HG03039 (cell line): ENCODE data around the gene C22orf39.
A peak's percentile ranks its signal among the peaks of the same experiment; 100 is the strongest.

Experiments used
- ATAC-seq: cut with Tn5 transposase; IDR thresholded peaks from one replicate; pipeline ENCODE4 v1.9.1; 2021; ENCODE audit warnings: mild to moderate bottlenecking, moderate library complexity; ENCODE audit not compliant: unreplicated experiment

C22orf39 gene, protein sequence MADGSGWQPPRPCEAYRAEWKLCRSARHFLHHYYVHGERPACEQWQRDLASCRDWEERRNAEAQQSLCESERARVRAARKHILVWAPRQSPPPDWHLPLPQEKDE

GRCh38 chr22:19447330-19448075 lies at the start of gene C22orf39:
Gene C22orf39, minus strand, starts transcription at chr22:19447711. Its CDS starts 23 bp downstream, at chr22:19447688.
- ATAC-seq, result peak; percentile 70

DNA sequence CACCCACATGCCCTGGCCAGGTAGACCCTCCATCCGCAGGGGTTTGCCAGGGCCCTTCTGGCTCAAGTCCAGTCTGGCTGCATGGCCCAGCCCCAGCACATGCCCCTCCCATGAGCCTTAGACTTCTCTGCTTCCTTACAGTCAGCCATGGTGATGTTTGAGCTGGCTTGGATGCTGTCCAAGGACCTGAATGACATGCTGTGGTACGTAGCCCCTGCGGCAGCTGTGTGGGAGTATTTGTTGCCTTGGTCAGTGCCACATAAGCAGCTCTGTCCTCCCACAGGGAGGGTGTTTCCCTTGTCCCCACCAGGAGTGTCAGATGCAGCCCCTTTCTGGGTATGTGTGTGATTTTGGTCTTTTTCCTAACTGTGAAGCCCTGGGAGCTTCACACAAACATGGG lies 49.7 kb upstream of the C22orf39 start:
- no peak for ATAC-seq

DNA sequence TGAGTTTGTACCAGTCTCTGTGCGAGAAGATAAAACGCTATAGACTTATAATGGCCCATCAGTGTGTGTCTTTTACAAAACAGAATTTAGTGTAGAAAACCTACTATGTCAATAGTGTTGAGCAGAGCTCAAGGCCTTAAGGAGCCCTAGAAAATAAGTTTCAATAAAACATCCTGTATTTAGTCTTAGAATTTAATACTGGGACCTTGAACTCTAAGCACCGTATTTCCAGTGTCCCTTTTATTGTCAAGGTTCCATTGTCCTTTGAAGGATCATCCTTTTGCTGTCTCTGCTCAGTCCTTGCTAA lies 48.8 kb upstream of the C22orf39 start:
- no peak for ATAC-seq

GRCh38 chr22:19495562-19496323 lies 48.2 kb upstream of the C22orf39 start:
- no peak for ATAC-seq

DNA sequence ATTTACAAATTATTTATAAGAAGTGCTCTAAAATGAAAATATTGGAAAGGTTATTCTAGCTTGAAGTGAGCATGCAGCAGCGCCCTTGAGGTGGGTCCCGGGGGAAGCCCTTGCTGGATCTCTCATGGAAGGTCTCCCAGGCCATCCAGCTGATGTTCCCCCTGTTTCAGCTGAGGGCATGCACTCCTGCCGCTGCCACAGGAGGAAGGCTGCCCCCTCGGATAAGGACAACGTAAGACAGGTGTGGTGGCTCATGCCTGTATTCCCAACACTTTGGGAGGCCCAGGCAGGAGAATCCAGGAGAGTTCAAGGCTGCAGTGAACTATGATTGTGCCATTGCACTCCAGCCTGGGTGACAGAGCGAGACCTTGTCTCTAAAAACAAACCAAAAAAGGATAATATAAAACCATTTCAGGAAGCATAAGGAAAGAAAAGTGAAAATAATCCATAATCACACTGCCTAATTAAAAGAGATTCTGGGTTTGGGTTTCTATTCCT lies 47.2 kb upstream of the C22orf39 start:
- no peak for ATAC-seq

DNA sequence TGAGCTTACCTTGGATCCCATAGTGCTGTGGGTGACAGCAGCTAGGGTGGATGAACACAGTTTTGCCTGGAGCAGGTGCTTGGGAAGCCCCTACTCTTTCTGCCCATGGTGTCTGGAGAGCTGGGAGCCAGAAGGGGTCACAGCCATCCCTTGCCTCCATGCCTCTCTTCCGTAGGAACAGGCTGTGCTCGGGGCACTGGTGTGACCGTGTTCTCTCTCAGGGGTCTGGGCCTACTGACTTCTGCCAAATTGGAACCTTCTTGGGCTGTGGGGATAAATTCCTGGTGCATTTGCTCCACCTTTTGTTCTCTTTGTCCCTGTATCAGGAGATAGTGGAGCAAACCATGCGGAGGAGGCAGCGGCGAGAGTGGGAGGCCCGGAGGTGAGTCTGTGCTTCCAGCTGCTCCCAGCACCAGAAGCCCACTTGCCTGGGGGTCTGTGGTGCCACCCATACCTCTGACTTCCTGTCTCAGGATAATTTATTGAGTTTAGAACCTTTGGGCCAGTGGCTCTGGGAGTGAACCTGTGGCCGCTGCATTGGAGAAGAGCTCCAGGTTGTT lies 46.6 kb upstream of the C22orf39 start:
- ATAC-seq, result no peak

DNA sequence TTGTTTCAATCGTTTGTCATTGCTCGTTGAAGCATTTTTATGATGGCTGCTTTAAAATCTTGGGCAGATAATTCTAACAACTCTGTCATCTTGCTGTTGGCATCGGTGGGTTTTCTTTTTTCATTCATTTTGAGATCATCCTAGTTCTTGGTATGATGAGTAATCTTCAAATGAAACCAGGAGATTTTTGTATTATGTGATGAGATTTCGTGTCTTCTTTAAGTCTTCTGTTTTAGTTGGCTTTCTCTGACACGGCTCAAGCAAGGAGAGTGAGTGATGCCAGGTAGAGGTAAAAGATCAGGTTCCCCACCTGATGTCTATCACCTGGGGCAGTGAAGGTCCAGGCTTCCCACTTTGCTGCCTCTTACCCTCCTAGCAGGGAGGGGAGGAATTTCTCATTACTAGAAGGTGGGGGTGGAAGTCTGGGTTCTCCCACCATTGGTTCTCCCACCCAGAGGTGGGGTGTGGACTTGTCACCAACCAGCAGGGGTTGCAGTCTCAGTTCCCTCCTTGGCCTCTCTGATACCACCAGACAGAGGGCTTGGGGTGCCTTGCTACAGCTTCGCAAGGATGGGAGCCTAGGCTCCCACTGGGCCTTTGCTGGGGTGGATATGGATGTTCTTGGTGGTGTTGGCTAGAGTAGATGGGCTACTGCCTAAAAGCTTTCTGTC lies 45.1 kb upstream of the C22orf39 start:
- no peak for ATAC-seq

GRCh38 chr22:19490628-19491230 lies 43.2 kb upstream of the C22orf39 start:
- no peak for ATAC-seq

GRCh38 chr22:19488884-19489843 lies 41.7 kb upstream of the C22orf39 start:
- ATAC-seq, result no peak

DNA sequence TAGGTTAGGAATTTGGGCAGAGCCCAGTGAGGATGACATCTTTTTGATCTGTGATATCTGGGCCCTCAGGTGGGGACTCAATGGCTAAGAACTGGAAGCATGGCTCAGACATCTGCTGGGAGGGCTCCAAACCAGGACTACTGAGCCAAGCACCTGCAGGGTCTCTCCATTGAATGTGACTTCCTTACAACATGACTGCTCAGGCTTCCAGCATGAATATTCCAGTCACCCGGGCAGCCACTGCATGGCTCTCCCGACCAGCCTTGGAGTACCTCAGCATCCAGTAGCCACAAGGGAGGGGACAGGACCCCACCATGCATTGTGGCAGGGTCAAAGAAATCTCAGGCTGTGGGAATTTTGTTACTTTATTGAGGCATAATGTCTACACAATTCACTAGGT lies 40.8 kb upstream of the C22orf39 start:
- no peak for ATAC-seq

- ATAC-seq, result no peak
These were observed 36.2 kb upstream of the C22orf39 start for GRCh38 chr22:19483481-19484244.

DNA sequence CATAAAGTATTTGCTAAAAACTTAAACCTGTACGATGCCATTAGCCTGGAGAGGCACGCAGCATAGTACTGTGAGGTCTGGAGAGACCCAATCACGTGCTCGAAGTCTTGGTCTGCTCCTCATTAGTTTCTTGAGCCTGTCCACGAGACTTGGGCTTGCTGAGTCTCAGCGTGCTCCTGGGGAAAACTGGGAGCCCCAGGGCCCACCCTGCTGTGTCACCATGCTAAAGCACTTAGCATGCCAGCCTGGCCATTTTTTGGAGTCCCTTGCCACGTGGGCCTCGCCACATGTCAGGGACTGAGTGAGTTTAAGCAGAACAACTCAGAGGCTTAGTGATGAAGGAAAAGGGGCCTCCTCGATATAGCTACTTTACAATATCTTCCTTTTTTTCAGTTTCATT lies 34.8 kb upstream of the C22orf39 start:
- no peak for ATAC-seq

- ATAC-seq, result no peak
These were observed 33.3 kb upstream of the C22orf39 start for GRCh38 chr22:19480789-19481188.

GRCh38 chr22:19480173-19480568 lies 32.7 kb upstream of the C22orf39 start:
- ATAC-seq, result no peak

GRCh38 chr22:19479355-19480172 lies 32.1 kb upstream of the C22orf39 start, which contains the start of gene CDC45:
Gene CDC45, plus strand, starts transcription at chr22:19479920. Its CDS starts 49 bp downstream, at chr22:19479969.
- peak; percentile 76 for ATAC-seq

GRCh38 chr22:19478901-19479354 lies 31.4 kb upstream of the C22orf39 start, which contains the start of gene UFD1:
Gene UFD1, minus strand, starts transcription at chr22:19479193. Its CDS starts 108 bp downstream, at chr22:19479085.
- ATAC-seq, result peak; percentile 40

DNA sequence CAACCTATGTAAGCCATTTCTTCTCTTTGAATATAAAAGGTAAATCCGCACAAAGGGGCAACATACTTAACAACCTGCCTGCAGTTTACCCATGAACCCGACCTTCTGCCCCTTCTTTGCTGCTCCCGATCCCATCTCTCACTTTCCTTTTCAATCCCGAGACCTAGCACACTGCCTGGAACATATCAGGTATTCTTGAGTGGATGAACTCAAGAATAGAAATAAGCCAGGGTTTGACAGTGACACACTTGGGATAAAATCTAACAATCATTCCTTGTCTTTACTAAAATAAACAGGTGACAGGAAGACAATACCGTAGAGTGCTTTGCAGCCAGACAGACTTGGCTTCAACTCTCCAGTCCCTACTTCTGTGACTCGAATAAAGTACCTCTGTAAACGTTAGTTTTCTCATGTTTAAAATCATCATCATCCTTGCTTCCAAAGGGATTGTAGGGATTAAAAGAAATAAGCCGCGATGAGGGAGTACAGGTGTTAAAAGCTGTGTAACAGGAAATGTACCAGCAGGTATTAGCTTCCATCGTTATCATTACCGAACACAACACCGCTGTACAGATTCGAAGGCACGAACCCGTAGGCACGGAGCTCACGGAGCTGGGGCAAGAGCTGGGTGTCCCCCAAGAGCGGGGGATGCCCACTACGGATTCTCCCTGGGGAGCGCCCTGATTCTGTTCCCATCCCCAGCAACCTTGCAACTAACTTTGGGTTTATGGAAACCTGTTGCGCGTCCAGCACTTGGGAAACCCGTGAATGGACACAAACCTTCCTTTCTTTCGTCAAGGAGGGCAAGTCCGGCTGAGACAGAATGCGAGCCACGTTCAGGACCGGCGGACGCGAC lies 30.8 kb upstream of the C22orf39 start:
- no peak for ATAC-seq
